ENCODE measurements around the gene NPTX1.

Gene NPTX1

GRCh38 chr17:80503031-80503430, 26.6 kb upstream of the NPTX1 start:
- DNase-seq, result no peak

- DNase-seq, result no peak
These were observed 26.1 kb upstream of the NPTX1 start for GRCh38 chr17:80502578-80502877.

- DNase-seq, result no peak
These were observed 25.6 kb upstream of the NPTX1 start for GRCh38 chr17:80501741-80502577.

GRCh38 chr17:80499961-80500665, 23.7 kb upstream of the NPTX1 start:
- DNase-seq, result no peak

- DNase-seq, result no peak
These were observed 23.2 kb upstream of the NPTX1 start for GRCh38 chr17:80499560-80499959.

- DNase-seq, result no peak
These were observed 22.6 kb upstream of the NPTX1 start for GRCh38 chr17:80498920-80499410.

- no peak for DNase-seq
These were observed 22.0 kb upstream of the NPTX1 start for GRCh38 chr17:80498242-80498919.

- DNase-seq, result no peak
These were observed 21.4 kb upstream of the NPTX1 start for GRCh38 chr17:80497726-80498241.

- no peak for DNase-seq
These were observed 18.1 kb upstream of the NPTX1 start for GRCh38 chr17:80494547-80494946.

- no peak for DNase-seq
These were observed 16.1 kb upstream of the NPTX1 start for GRCh38 chr17:80492343-80493136.

GRCh38 chr17:80491478-80492342, 15.3 kb upstream of the NPTX1 start:
- no peak for DNase-seq

- no peak for DNase-seq
These were observed 11.1 kb upstream of the NPTX1 start for GRCh38 chr17:80487511-80487910.

- DNase-seq, result no peak
These were observed 10.3 kb upstream of the NPTX1 start for GRCh38 chr17:80486692-80487091.

GRCh38 chr17:80485846-80486245, 9.4 kb upstream of the NPTX1 start:
- no peak for DNase-seq

GRCh38 chr17:80482555-80483308, 6.3 kb upstream of the NPTX1 start:
- DNase-seq, result no peak

GRCh38 chr17:80482058-80482318, 5.6 kb upstream of the NPTX1 start:
- DNase-seq, result no peak

- DNase-seq, result no peak
These were observed 5.1 kb upstream of the NPTX1 start for GRCh38 chr17:80481284-80482057.

GRCh38 chr17:80480248-80480647, 3.8 kb upstream of the NPTX1 start:
- no peak for DNase-seq

- no peak for DNase-seq
These were observed 2.8 kb upstream of the NPTX1 start for GRCh38 chr17:80479246-80479566.

GRCh38 chr17:80478487-80479245, 2.3 kb upstream of the NPTX1 start:
- DNase-seq, result no peak
